NCI-H1436 treated with DMSO at 0.1 percent for 48 hours (cell line): ENCODE data around the gene CBX7.

Experiments
- DNase-seq: peaks from one replicate; lab custom pipeline; 2025; lab: John Stamatoyannopoulos, UW

Gene CBX7

GRCh38 chr22:39147335-39148025, 5.0 kb downstream of the CBX7 start:
- no peak for DNase-seq

- no peak for DNase-seq
These were observed 6.0 kb downstream of the CBX7 start for GRCh38 chr22:39146256-39147101.

- DNase-seq: no peak
These were observed 8.2 kb downstream of the CBX7 start for GRCh38 chr22:39144101-39144767.

GRCh38 chr22:39142088-39142680, 10.3 kb downstream of the CBX7 start:
- no peak for DNase-seq

- DNase-seq: no peak
These were observed 12.5 kb downstream of the CBX7 start for GRCh38 chr22:39139933-39140332.

GRCh38 chr22:39138357-39138997, 14.0 kb downstream of the CBX7 start:
- DNase-seq: no peak

- DNase-seq: no peak
These were observed 16.2 kb downstream of the CBX7 start for GRCh38 chr22:39136317-39136716.

- no peak for DNase-seq
These were observed 17.2 kb downstream of the CBX7 start for GRCh38 chr22:39135092-39135896.

- no peak for DNase-seq
These were observed 18.0 kb downstream of the CBX7 start for GRCh38 chr22:39134366-39135091.

- no peak for DNase-seq
These were observed 18.6 kb downstream of the CBX7 start for GRCh38 chr22:39133871-39134270.

- no peak for DNase-seq
These were observed 19.5 kb downstream of the CBX7 start for GRCh38 chr22:39132871-39133524.

GRCh38 chr22:39132281-39132680, 20.2 kb downstream of the CBX7 start:
- no peak for DNase-seq

- DNase-seq: no peak
These were observed 21.3 kb downstream of the CBX7 start for GRCh38 chr22:39130892-39131855.

- DNase-seq: no peak
These were observed 22.3 kb downstream of the CBX7 start for GRCh38 chr22:39130152-39130704.

- no peak for DNase-seq
These were observed 22.7 kb downstream of the CBX7 start for GRCh38 chr22:39129746-39130145.

- no peak for DNase-seq
These were observed 23.4 kb downstream of the CBX7 start for GRCh38 chr22:39129081-39129480.

GRCh38 chr22:39128508-39128907, 24.0 kb downstream of the CBX7 start:
- DNase-seq: no peak

GRCh38 chr22:39125622-39126021, 26.9 kb downstream of the CBX7 start:
- DNase-seq: no peak
